Ascending aorta (tissue), 2 donors: ENCODE data around the gene TRIP6. TPM values are rescaled to one million over a fixed set of nuclear protein-coding genes. Genes with fewer than 3 reads are reported as not detected.

Experiments used
- DNase-seq, 2 donors: peaks; one replicate each; pipeline ENCODE4 v3.0.0-alpha.2; 2019; ENCODE audit warnings: low spot score in 2 of 2
- H3K27ac ChIP-seq, 2 donors: fragments of 200-600 bp; sonication (generic); one replicate each; pipeline ENCODE4 v1.5.1; 2016 to 2017; ENCODE audit warnings: mild to moderate bottlenecking in 1 of 2
- H3K27me3 ChIP-seq: fragments of 200-600 bp; sonication (generic); one replicate; pipeline ENCODE4 v1.5.1; 2017
- H3K36me3 ChIP-seq, 2 donors: fragments of 200-600 bp; sonication (generic); one replicate each; pipeline ENCODE4 v1.5.1; 2016
- H3K4me1 ChIP-seq, 2 donors: fragments of 200-600 bp; sonication (generic); one replicate each; pipeline ENCODE4 v1.5.1; 2016 to 2017; ENCODE audit warnings: mild to moderate bottlenecking in 1 of 2
- H3K4me3 ChIP-seq, 2 donors: fragments of 200-600 bp; sonication (generic); one replicate each; pipeline ENCODE4 v1.5.1; 2016 to 2017; ENCODE audit warnings: mild to moderate bottlenecking in 1 of 2
- H3K9me3 ChIP-seq, 2 donors: fragments of 200-600 bp; sonication (generic); one replicate each; pipeline ENCODE4 v1.5.1; 2016
- CTCF ChIP-seq, 3 experiments: fragments of 200-600 bp in 2 of 3; fragments of 450-650 bp in 1 of 3; sonication (generic) in 2 of 3; IDR thresholded peaks; one replicate each; pipeline ENCODE4 v1.5.1; 2016 to 2019; ENCODE audit warnings: antibody characterized with exemption in 3 of 3, mild to moderate bottlenecking in 1 of 3, moderate library complexity in 1 of 3
- intact Hi-C: fragments of 100-400 bp; cut with DNase I; formaldehyde crosslinking; loops from one replicate; pipeline ENCODE4 v1.15.1; 2023
- total RNA-seq: library from RNA; depleted of rRNA; stranded (reverse); fragments of >200 nt; gene quantifications from one replicate; pipeline ENCODE4 v1.1.0, GENCODE V29; 2016

TRIP6 gene
- total RNA-seq, 1 donor from 2014 or later, result 221 TPM

- H3K27me3 ChIP-seq, result no peaks in the 10 kb centered on the region
- intact Hi-C loops, result loop anchor here (5.0 to 10.0 kb wide), 2 partner anchors 330 to 358 kb away; partner anchors contain the start of genes FIS1, PLOD3 and ZNHIT1
- H3K9me3 ChIP-seq, result no peaks in the 10 kb centered on the region
- peaks cover 6 to 13% of the 10 kb centered on the region in 2 donors for H3K4me1 ChIP-seq
- no peak overlapping the region for H3K27ac ChIP-seq
- TF ChIP-seq CTCF (IDR thresholded peaks at IDR 0.05), result no peak
- peaks cover 62 to 64% of the 10 kb centered on the region in 2 donors for H3K36me3 ChIP-seq
- no peak overlapping the region for H3K4me3 ChIP-seq
- DNase-seq, result no peak
These were observed 19.8 kb downstream of the TRIP6 start for GRCh38 chr7:100886936-100887515.

- no peaks in the 10 kb centered on the region for H3K27me3 ChIP-seq
- H3K4me3 ChIP-seq, result no peak overlapping the region
- H3K27ac ChIP-seq, result no peak overlapping the region
- H3K9me3 ChIP-seq, result no peaks in the 10 kb centered on the region
- peaks cover 6 to 13% of the 10 kb centered on the region in 2 donors for H3K4me1 ChIP-seq
- intact Hi-C loops, result loop anchor here (5.0 to 10.0 kb wide), 2 partner anchors 330 to 357 kb away; partner anchors contain the start of genes FIS1, PLOD3 and ZNHIT1
- no peak for DNase-seq
- TF ChIP-seq CTCF (IDR thresholded peaks at IDR 0.05), result no peak
- peaks cover 56 to 57% of the 10 kb centered on the region in 2 donors for H3K36me3 ChIP-seq
These were observed 20.5 kb downstream of the TRIP6 start for GRCh38 chr7:100887516-100888290.

- H3K27me3 ChIP-seq, result no peaks in the 10 kb centered on the region
- peaks cover 48 to 50% of the 10 kb centered on the region in 2 donors for H3K36me3 ChIP-seq
- intact Hi-C loops, result loop anchor here (5.0 to 10.0 kb wide), 2 partner anchors 329 to 356 kb away; partner anchors contain the start of genes FIS1, PLOD3 and ZNHIT1
- peak overlapping the region; percentile 73 to 79 for H3K27ac ChIP-seq
- no peak for TF ChIP-seq CTCF (IDR thresholded peaks at IDR 0.05)
- H3K4me3 ChIP-seq, result peak overlapping the region; percentile 70 to 74
- DNase-seq, result no peak
- H3K9me3 ChIP-seq, result no peaks in the 10 kb centered on the region
- peaks cover 6 to 13% of the 10 kb centered on the region in 2 donors for H3K4me1 ChIP-seq
These were observed 21.3 kb downstream of the TRIP6 start for GRCh38 chr7:100888291-100888987.

- Histone ChIP-seq H3K36me3 (peaks cover 41 to 42% of the 10 kb centered on the region in 2 donors), H3K9me3 (no peaks in the 10 kb centered on the region), H3K4me3 (peak within 1 kb of the TSS; percentile 70 to 74), H3K27ac (peak within 1 kb of the TSS; percentile 76 to 79), H3K27me3 (no peaks in the 10 kb centered on the region), H3K4me1 (peaks cover 6 to 13% of the 10 kb centered on the region in 2 donors)
- TF ChIP-seq CTCF (IDR thresholded peaks at IDR 0.05), result no peak
- DNase-seq, result no peak
- intact Hi-C loops, result loop anchor here (1.0 to 10.0 kb wide), 4 partner anchors 14 to 356 kb away; partner anchors contain the start of genes FIS1, PLOD3, SRRT and ZNHIT1
These were observed 22.0 kb downstream of the TRIP6 start, which contains the start of gene UFSP1 for GRCh38 chr7:100888988-100889750. Gene UFSP1, minus strand, starts transcription at chr7:100889715. Its CDS starts 444 bp downstream, at chr7:100889271.
